ENCODE data around the gene PLK4. TPM values are rescaled to one million over a fixed set of nuclear protein-coding genes. Genes with fewer than 3 reads are reported as not detected.
"Not testable (repeated sequence)": the region's sequence is repeated elsewhere in the genome, so short reads cannot be mapped to it uniquely, and the experiment has no call there.

The PLK4 gene
- polyA plus RNA-seq, 3 donors = 0.34 to 0.65 (median 0.38) TPM

DNA sequence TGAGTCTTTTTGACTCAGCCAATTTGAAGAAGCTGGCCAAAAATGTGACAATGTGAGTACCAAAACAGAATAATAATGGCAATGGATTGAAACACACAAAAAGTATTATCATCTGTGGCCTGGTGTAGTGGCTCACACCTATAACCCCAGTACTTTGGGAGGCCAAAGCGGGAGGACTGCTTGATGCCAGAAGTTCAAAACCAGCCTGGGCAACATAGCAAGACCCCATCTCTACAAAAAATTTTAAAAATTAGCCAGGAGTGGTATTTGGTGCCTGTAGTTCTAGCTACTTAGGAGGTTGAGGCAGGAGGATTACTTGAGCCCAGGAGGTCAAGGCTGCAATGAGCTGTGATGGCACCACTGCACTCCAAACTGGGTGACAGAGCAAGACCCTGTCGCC is 41.5 kb downstream of the PLK4 start:
- Histone ChIP-seq H2AFZ (ENCODE audit: insufficient read depth, low read depth, low read length, poor library complexity, severe bottlenecking) (no peak overlapping the region), H3K36me3 (replicated peaks in 1 of 2; ENCODE audit: control insufficient read depth in 1 of 2, insufficient read depth in 2 of 2, low read length in 2 of 2) (peaks cover 31 to 67% of the 10 kb centered on the region in 2 donors), H3K9me3 (replicated peaks in 1 of 2; ENCODE audit: control insufficient read depth in 1 of 2, insufficient read depth in 1 of 2, low read length in 2 of 2) (no peaks in the 10 kb centered on the region), H3K27me3 (ENCODE audit: control insufficient read depth in 2 of 2, insufficient read depth in 2 of 2, low read length in 2 of 2) (no peaks in the 10 kb centered on the region), H3K27ac (ENCODE audit: low read depth in 1 of 2, low read length in 2 of 2) (no peak overlapping the region), H4K20me1 (ENCODE audit: insufficient read depth, low read length) (no peaks in the 10 kb centered on the region), H3K79me2 (ENCODE audit: insufficient read depth, low read length) (no peaks in the 10 kb centered on the region), H3K4me1 (ENCODE audit: control insufficient read depth in 1 of 2, insufficient read depth in 2 of 2, low read length in 2 of 2) (no peaks in the 10 kb centered on the region), H3K4me2 (replicated peaks; ENCODE audit: extremely low read depth, low read length, poor library complexity, severe bottlenecking) (no peak overlapping the region), H3K9ac (ENCODE audit: insufficient read depth, low read length, poor library complexity, severe bottlenecking) (no peak overlapping the region), H3K4me3 (replicated peaks in 1 of 3; ENCODE audit: low read depth in 2 of 3, low read length in 3 of 3) (no peak overlapping the region)
- Mint-ChIP-seq H3K36me3 (peaks cover 52 to 60% of the 10 kb centered on the region in 2 donors), H3K27me3 (ENCODE audit: low read depth in 3 of 3) (no peaks in the 10 kb centered on the region), H3K9me3 (peaks cover 0 to 4% (median 0%) of the 10 kb centered on the region in 7 donors), H3K4me1 (no peaks in the 10 kb centered on the region), H3K4me3 (no peak overlapping the region), H3K27ac (no peak overlapping the region)
- intact Hi-C loops (cut with micrococcal nuclease) = no loop called here
- DNase-seq = no peak
- TF ChIP-seq, protein P1, sequence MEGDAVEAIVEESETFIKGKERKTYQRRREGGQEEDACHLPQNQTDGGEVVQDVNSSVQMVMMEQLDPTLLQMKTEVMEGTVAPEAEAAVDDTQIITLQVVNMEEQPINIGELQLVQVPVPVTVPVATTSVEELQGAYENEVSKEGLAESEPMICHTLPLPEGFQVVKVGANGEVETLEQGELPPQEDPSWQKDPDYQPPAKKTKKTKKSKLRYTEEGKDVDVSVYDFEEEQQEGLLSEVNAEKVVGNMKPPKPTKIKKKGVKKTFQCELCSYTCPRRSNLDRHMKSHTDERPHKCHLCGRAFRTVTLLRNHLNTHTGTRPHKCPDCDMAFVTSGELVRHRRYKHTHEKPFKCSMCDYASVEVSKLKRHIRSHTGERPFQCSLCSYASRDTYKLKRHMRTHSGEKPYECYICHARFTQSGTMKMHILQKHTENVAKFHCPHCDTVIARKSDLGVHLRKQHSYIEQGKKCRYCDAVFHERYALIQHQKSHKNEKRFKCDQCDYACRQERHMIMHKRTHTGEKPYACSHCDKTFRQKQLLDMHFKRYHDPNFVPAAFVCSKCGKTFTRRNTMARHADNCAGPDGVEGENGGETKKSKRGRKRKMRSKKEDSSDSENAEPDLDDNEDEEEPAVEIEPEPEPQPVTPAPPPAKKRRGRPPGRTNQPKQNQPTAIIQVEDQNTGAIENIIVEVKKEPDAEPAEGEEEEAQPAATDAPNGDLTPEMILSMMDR (IDR thresholded peaks at IDR 0.05) = no peak
- no CpG with 5 or more reads among the region's 2 CpGs for WGBS (ENCODE audit: insufficient coverage)

DNA sequence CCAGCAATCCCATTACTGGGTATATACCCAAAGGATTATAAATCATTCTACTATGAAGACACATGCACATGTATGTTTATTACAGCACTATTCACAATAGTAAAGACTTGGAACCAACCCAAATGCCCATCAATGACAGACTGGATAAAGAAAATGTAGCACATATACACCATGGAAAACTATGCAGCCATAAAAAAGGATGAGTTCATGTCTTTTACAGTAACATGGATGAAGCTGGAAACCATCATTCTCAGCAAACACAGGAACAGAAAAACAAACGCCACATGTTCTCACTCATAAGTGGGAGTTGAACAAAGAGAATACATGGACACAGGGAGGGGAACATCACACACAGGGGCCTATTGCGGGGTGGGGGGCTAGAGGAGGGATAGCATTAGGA is 45.0 kb downstream of the PLK4 start:
- H3K27ac Mint-ChIP-seq; H3K27me3 Mint-ChIP-seq (ENCODE audit: low read depth in 3 of 3): not testable (repeated sequence)
- WGBS (ENCODE audit: insufficient coverage) = no CpG with 5 or more reads among the region's 2 CpGs

More for the DNA sequence above, 45.0 kb downstream of the PLK4 start:
- H3K79me2 ChIP-seq (ENCODE audit: insufficient read depth, low read length); H3K4me1 Mint-ChIP-seq; H3K9me3 Mint-ChIP-seq; H4K20me1 ChIP-seq (ENCODE audit: insufficient read depth, low read length); H3K4me3 ChIP-seq (replicated peaks in 1 of 3; ENCODE audit: low read depth in 2 of 3, low read length in 3 of 3); intact Hi-C loops (cut with micrococcal nuclease); H3K27ac ChIP-seq (ENCODE audit: low read depth in 1 of 2, low read length in 2 of 2); H2AFZ ChIP-seq (ENCODE audit: insufficient read depth, low read depth, low read length, poor library complexity, severe bottlenecking); DNase-seq; H3K4me3 Mint-ChIP-seq; H3K9me3 ChIP-seq (replicated peaks in 1 of 2; ENCODE audit: control insufficient read depth in 1 of 2, insufficient read depth in 1 of 2, low read length in 2 of 2); H3K27me3 ChIP-seq (ENCODE audit: control insufficient read depth in 2 of 2, insufficient read depth in 2 of 2, low read length in 2 of 2); H3K4me1 ChIP-seq (ENCODE audit: control insufficient read depth in 1 of 2, insufficient read depth in 2 of 2, low read length in 2 of 2); H3K9ac ChIP-seq (ENCODE audit: insufficient read depth, low read length, poor library complexity, severe bottlenecking); H3K4me2 ChIP-seq (replicated peaks; ENCODE audit: extremely low read depth, low read length, poor library complexity, severe bottlenecking): not testable (repeated sequence)
- H3K36me3 ChIP-seq (replicated peaks in 1 of 2; ENCODE audit: control insufficient read depth in 1 of 2, insufficient read depth in 2 of 2, low read length in 2 of 2) = peaks cover 17 to 58% of the 10 kb centered on the region in 2 donors
- peaks cover 48 to 59% of the 10 kb centered on the region in 2 donors for H3K36me3 Mint-ChIP-seq

All from CD14-positive monocyte (primary cell).